ENCODE data around the gene B3GNT9. TPM values are rescaled to one million over a fixed set of nuclear protein-coding genes. Genes with fewer than 3 reads are reported as not detected.

Gene B3GNT9
- total RNA-seq, 1 experiment from 2014 or later = 11.5 TPM

GRCh38 chr16:67158637-67159600, 8.1 kb upstream of the B3GNT9 start:
- Histone ChIP-seq H3K4me3 (ENCODE audit: low read depth in 2 of 2, low read length in 2 of 2) (peak overlapping the region; percentile 71 to 80), H3K9me3 (ENCODE audit: control insufficient read depth, insufficient read depth, low read depth, low read length) (no peaks in the 10 kb centered on the region), H3K27me3 (ENCODE audit: control insufficient read depth, insufficient read depth, low read length) (no peaks in the 10 kb centered on the region), H3K36me3 (ENCODE audit: control insufficient read depth, insufficient read depth, low read length) (no peaks in the 10 kb centered on the region), H3K27ac (ENCODE audit: low read length) (peak overlapping the region; percentile 65), H3K4me1 (ENCODE audit: control insufficient read depth, insufficient read depth, low read length) (peaks cover 3% of the 10 kb centered on the region; the same call in 1 of the 2 replicates)
- no TSS peak for BruUV-seq (replicated peaks)
- intact Hi-C loops (cut with micrococcal nuclease; ENCODE audit: unreplicated experiment) (loop anchor here (10.0 kb wide), 2 partner anchors 144 to 184 kb away; no protein-coding TSS in a partner anchor), in situ Hi-C loops (cut with HindIII; ENCODE audit: low pct_unique_long_range_greater_than_20kb, low sequenced_read_pairs) (no loop called here)
- POLR2A ChIA-PET = no interaction called here
- DNase-seq (ENCODE audit: low read depth, low spot score) (no peak), ATAC-seq (peak; percentile 43)
- TF ChIP-seq TCF7L2 (IDR thresholded peaks at IDR 0.05; ENCODE audit: low read depth, low read length) (no peak), CTCF (IDR thresholded peaks at IDR 0.05) (no peak), SIN3A (IDR thresholded peaks at IDR 0.05; ENCODE audit: borderline replicate concordance, insufficient read depth, low read depth, low read length) (no peak), REST (IDR thresholded peaks at IDR 0.05; ENCODE audit: insufficient read depth in 1 of 2, low read depth in 2 of 2, low read length in 1 of 2) (no peak), POLR2AphosphoS5 (IDR thresholded peaks at IDR 0.05; ENCODE audit: low read depth, low read length) (no peak)
- CTCF ChIA-PET = no interaction called here

GRCh38 chr16:67157892-67158635, 7.3 kb upstream of the B3GNT9 start:
- no peak overlapping the region for H3K4me3 ChIP-seq (ENCODE audit: low read depth in 2 of 2, low read length in 2 of 2)
- intact Hi-C loops (cut with micrococcal nuclease; ENCODE audit: unreplicated experiment) = loop anchor here (10.0 kb wide), 2 partner anchors 143 to 183 kb away; no protein-coding TSS in a partner anchor
- no peaks in the 10 kb centered on the region for H3K27me3 ChIP-seq (ENCODE audit: control insufficient read depth, insufficient read depth, low read length)
- H3K4me1 ChIP-seq (ENCODE audit: control insufficient read depth, insufficient read depth, low read length) = peaks cover 3% of the 10 kb centered on the region; the same call in 1 of the 2 replicates
- no peaks in the 10 kb centered on the region for H3K36me3 ChIP-seq (ENCODE audit: control insufficient read depth, insufficient read depth, low read length)
- ChIA-PET CTCF (interaction anchor here (0.6 kb wide), 1 partner anchor 177 kb away, joined by 5 read pairs; no protein-coding TSS in a partner anchor), POLR2A (no interaction called here)
- DNase-seq (ENCODE audit: low read depth, low spot score) = no peak
- H3K27ac ChIP-seq (ENCODE audit: low read length) = no peak overlapping the region
- in situ Hi-C loops (cut with HindIII; ENCODE audit: low pct_unique_long_range_greater_than_20kb, low sequenced_read_pairs) = no loop called here
- TF ChIP-seq CTCF (IDR thresholded peaks at IDR 0.05) = no peak
- TF ChIP-seq SIN3A (IDR thresholded peaks at IDR 0.05; ENCODE audit: borderline replicate concordance, insufficient read depth, low read depth, low read length) = no peak
- TF ChIP-seq POLR2AphosphoS5 (IDR thresholded peaks at IDR 0.05; ENCODE audit: low read depth, low read length) = no peak
- TF ChIP-seq REST (IDR thresholded peaks at IDR 0.05; ENCODE audit: insufficient read depth in 1 of 2, low read depth in 2 of 2, low read length in 1 of 2) = no peak
- no peak for TF ChIP-seq TCF7L2 (IDR thresholded peaks at IDR 0.05; ENCODE audit: low read depth, low read length)
- H3K9me3 ChIP-seq (ENCODE audit: control insufficient read depth, insufficient read depth, low read depth, low read length) = no peaks in the 10 kb centered on the region
- ATAC-seq = no peak
- BruUV-seq (replicated peaks) = no TSS peak

Measured in Panc1 (cell line).